GM12872 (cell line): ENCODE measurements around the gene ADCY2.

ENCODE experiments used
- CTCF ChIP-seq: IDR thresholded peaks from 3 replicates; pipeline ENCODE4 v1.5.1; 2011; ENCODE audit warnings: low read depth, mild to moderate bottlenecking, low read length, moderate library complexity; ENCODE audit not compliant: insufficient read depth

ADCY2 gene

GRCh38 chr5:7494481-7495130 lies 98.7 kb downstream of the ADCY2 start:
- TF ChIP-seq CTCF: no peak

GRCh38 chr5:7495131-7495517 lies 99.2 kb downstream of the ADCY2 start:
- TF ChIP-seq CTCF: no peak

- TF ChIP-seq CTCF: no peak
These were observed 104.3 kb downstream of the ADCY2 start for GRCh38 chr5:7500256-7500655.

- no peak for TF ChIP-seq CTCF
These were observed 105.1 kb downstream of the ADCY2 start for GRCh38 chr5:7501061-7501460.

GRCh38 chr5:7503564-7503963 lies 107.6 kb downstream of the ADCY2 start:
- no peak for TF ChIP-seq CTCF

- no peak for TF ChIP-seq CTCF
These were observed 119.5 kb downstream of the ADCY2 start for GRCh38 chr5:7515284-7515914.

GRCh38 chr5:7516253-7516652 lies 120.3 kb downstream of the ADCY2 start:
- TF ChIP-seq CTCF: no peak
